ENCODE results near the gene PCDH17. TPM values are rescaled to one million over a fixed set of nuclear protein-coding genes. Genes with fewer than 3 reads are reported as not detected.

Gene PCDH17
- total RNA-seq, 1 donor from 2014 or later = 17.5 TPM

DNA sequence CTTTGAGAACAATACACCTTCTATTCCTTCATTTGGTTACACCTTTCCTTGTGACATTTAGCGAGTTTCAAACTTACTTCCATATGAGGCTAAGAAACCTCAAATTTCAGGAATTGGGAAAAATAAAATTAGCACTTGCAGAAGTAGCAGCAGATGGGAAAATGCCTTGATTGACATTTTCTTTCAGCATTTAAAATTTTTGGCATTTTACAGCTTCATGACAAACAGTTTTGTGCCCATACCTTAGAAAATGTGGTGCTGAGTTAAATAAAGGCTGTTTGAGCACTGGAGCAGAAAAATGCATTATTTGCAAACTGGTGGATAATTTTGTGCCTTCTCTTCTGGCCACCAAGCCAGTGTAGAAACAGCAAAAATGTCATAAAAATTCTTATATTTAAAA is 95.4 kb downstream of the PCDH17 start:
- DNase-seq (ENCODE audit: low spot score, unreplicated experiment) = no peak
- Mint-ChIP-seq H3K9me3 (ENCODE audit: low read depth) (no peaks in the 10 kb centered on the region), H3K27ac (no peak overlapping the region), H3K27me3 (no peaks in the 10 kb centered on the region), H3K4me1 (ENCODE audit: low read depth) (no peaks in the 10 kb centered on the region), H3K36me3 (ENCODE audit: insufficient read depth) (peaks cover 14% of the 10 kb centered on the region), H3K4me3 (ENCODE audit: low read depth) (no peak overlapping the region)
- no peak for TF ChIP-seq CTCF (IDR thresholded peaks at IDR 0.05; ENCODE audit: unreplicated experiment)

DNA sequence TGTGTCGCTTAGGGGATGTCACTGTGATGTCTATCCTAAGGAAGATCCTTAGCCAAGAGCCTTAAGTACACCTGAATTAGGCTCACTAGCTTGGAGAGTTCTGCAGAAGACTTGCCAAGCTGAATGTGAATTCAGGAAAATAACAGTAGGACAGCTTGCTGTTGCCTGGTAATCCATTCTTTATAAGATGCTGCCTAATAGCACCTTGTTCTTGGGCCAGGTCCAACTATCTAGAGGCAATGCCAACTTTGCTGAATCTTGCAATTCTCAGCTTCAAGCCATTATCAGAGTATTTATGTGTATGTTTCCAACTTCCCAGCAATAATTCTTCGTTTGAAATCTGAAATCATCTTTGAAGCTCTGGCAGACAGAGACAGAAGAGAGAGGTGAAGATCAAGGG is 102.8 kb downstream of the PCDH17 start:
- no peak for DNase-seq (ENCODE audit: low spot score, unreplicated experiment)
- Mint-ChIP-seq H3K4me1 (ENCODE audit: low read depth) (no peaks in the 10 kb centered on the region), H3K27ac (no peak overlapping the region), H3K36me3 (ENCODE audit: insufficient read depth) (no peaks in the 10 kb centered on the region), H3K4me3 (ENCODE audit: low read depth) (no peak overlapping the region), H3K27me3 (no peaks in the 10 kb centered on the region), H3K9me3 (ENCODE audit: low read depth) (no peaks in the 10 kb centered on the region)
- no peak for TF ChIP-seq CTCF (IDR thresholded peaks at IDR 0.05; ENCODE audit: unreplicated experiment)

DNA sequence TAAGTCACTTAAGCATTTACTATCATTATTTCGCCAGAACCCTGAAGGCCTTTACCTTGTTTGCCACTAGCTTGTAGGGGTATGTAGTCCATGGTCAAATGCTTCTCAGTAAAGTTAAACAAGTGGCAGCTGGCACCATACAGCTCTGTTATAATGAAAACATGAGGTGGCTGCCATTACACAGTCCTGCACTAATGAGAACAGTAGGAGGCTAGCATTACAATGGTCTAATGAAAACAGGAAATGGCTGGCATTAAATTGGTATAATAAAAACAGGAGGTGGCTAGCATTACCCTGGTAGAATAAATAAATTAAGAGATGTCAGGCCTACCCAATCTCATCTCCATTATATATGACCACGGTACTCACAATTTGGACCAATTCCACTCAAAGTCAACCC is 107.5 kb downstream of the PCDH17 start:
- Mint-ChIP-seq H3K4me1 (ENCODE audit: low read depth) (no peaks in the 10 kb centered on the region), H3K4me3 (ENCODE audit: low read depth) (no peak overlapping the region), H3K27me3 (no peaks in the 10 kb centered on the region), H3K36me3 (ENCODE audit: insufficient read depth) (no peaks in the 10 kb centered on the region), H3K9me3 (ENCODE audit: low read depth) (no peaks in the 10 kb centered on the region), H3K27ac (no peak overlapping the region)
- TF ChIP-seq CTCF (IDR thresholded peaks at IDR 0.05; ENCODE audit: unreplicated experiment) = no peak
- DNase-seq (ENCODE audit: low spot score, unreplicated experiment) = no peak

GRCh38 chr13:57739543-57740190 is 108.1 kb downstream of the PCDH17 start:
- Mint-ChIP-seq H3K36me3 (ENCODE audit: insufficient read depth) (no peaks in the 10 kb centered on the region), H3K27ac (no peak overlapping the region), H3K9me3 (ENCODE audit: low read depth) (no peaks in the 10 kb centered on the region), H3K4me1 (ENCODE audit: low read depth) (no peaks in the 10 kb centered on the region), H3K4me3 (ENCODE audit: low read depth) (no peak overlapping the region), H3K27me3 (no peaks in the 10 kb centered on the region)
- no peak for DNase-seq (ENCODE audit: low spot score, unreplicated experiment)
- no peak for TF ChIP-seq CTCF (IDR thresholded peaks at IDR 0.05; ENCODE audit: unreplicated experiment)

GRCh38 chr13:57740719-57741118 is 109.2 kb downstream of the PCDH17 start:
- H3K4me1 Mint-ChIP-seq (ENCODE audit: low read depth) = no peaks in the 10 kb centered on the region
- H3K36me3 Mint-ChIP-seq (ENCODE audit: insufficient read depth) = no peaks in the 10 kb centered on the region
- TF ChIP-seq CTCF (IDR thresholded peaks at IDR 0.05; ENCODE audit: unreplicated experiment) = no peak
- H3K27me3 Mint-ChIP-seq = no peaks in the 10 kb centered on the region
- DNase-seq (ENCODE audit: low spot score, unreplicated experiment) = no peak
- H3K4me3 Mint-ChIP-seq (ENCODE audit: low read depth) = no peak overlapping the region
- H3K27ac Mint-ChIP-seq = no peak overlapping the region
- no peaks in the 10 kb centered on the region for H3K9me3 Mint-ChIP-seq (ENCODE audit: low read depth)
